Heart right ventricle (tissue), 16 donors: ENCODE results near the gene MOGAT1. TPM values are rescaled to one million over a fixed set of nuclear protein-coding genes. Genes with fewer than 3 reads are reported as not detected.
A peak's percentile ranks its signal among the peaks of the same experiment; 100 is the strongest.

Experiments
- ATAC-seq, 8 donors: fragments of 200-7000 bp; cut with Tn5 transposase; one replicate each; pipeline ENCODE4 v1.9.1; 2020; ENCODE audit warnings: mild to moderate bottlenecking in 8 of 8, moderate library complexity in 8 of 8, moderate number of reproducible peaks in 1 of 8
- DNase-seq, 2 donors: peaks; one replicate each; pipeline ENCODE4 v3.0.0-alpha.2; 2020
- H3K27ac ChIP-seq, 10 donors: fragments of 200-600 bp; sonication (generic) in 2 of 10; one replicate each; pipeline versions ENCODE4 v1.5.0 to v1.8.0; 2020 to 2022; ENCODE audit warnings: mild to moderate bottlenecking in 3 of 10
- H3K27me3 ChIP-seq, 7 donors: fragments of 200-600 bp; one replicate each; pipeline ENCODE4 v1.8.0; 2021 to 2022; ENCODE audit warnings: mild to moderate bottlenecking in 2 of 7
- H3K36me3 ChIP-seq, 9 donors: fragments of 200-600 bp; sonication (generic) in 1 of 9; one replicate each; pipeline versions ENCODE4 v1.5.0 to v1.8.0; 2020 to 2022; ENCODE audit warnings: mild to moderate bottlenecking in 2 of 9
- H3K4me1 ChIP-seq, 9 donors: fragments of 200-600 bp; sonication (generic) in 1 of 9; one replicate each; pipeline versions ENCODE4 v1.5.0 to v1.8.0; 2020 to 2022; ENCODE audit warnings: mild to moderate bottlenecking in 4 of 9
- H3K4me3 ChIP-seq, 10 donors: fragments of 200-600 bp; sonication (generic) in 2 of 10; one replicate each; pipeline versions ENCODE4 v1.5.0 to v1.8.0; 2020 to 2022; ENCODE audit warnings: mild to moderate bottlenecking in 7 of 10, moderate library complexity in 2 of 10
- H3K9me3 ChIP-seq, 11 donors: fragments of 200-600 bp in 10 of 11; sonication (generic) in 2 of 11; one replicate each; pipeline versions ENCODE4 v1.5.0 to v1.8.0; 2013 to 2022; ENCODE audit warnings: mild to moderate bottlenecking in 2 of 11, control low read depth in 1 of 11, moderate library complexity in 1 of 11
- WGBS, 2 donors: extraction: QIAGEN DNeasy Blood & Tissue Kit; methylation state at CpG; one replicate each; pipeline ENCODE4 v1.1.7; 2013; ENCODE audit warnings: inconsistent platforms in 1 of 2; 5-methylcytosine and 5-hydroxymethylcytosine counted together
- intact Hi-C, 10 donors: fragments of 100-400 bp; cut with DNase I; formaldehyde crosslinking; loops; one replicate each; pipeline versions ENCODE4 v1.11.1 to v1.14.2; 2022
- long read RNA-seq, 3 donors: library from polyadenylated mRNA; unstranded; transcript quantifications; one replicate each; pipeline ENCODE4 v2.0.0, GENCODE V29; 2020 to 2021
- polyA plus RNA-seq, 2 donors: library from polyadenylated mRNA; stranded (reverse); fragments of 200-250 nt; gene quantifications; one replicate each; pipeline ENCODE4 v1.2.3, GENCODE V29; 2013
- total RNA-seq, 10 donors: library from RNA; stranded (reverse); fragmentation: NEBNext Ultra II Directional in 3 of 10; extraction: Animal tissue kit (Norgen Biotek cat#: 25700) in 3 of 10; gene quantifications; one replicate each; pipeline versions ENCODE4 v1.2.1 to v1.2.4, GENCODE V29; 2021 to 2023
- TF ChIP-seq, protein P1 (sequence below), 9 donors: fragments of 200-600 bp; sonication (generic) in 2 of 9; IDR thresholded peaks; one replicate each; pipeline versions ENCODE4 v1.5.0 to v1.8.0; 2021 to 2022; ENCODE audit warnings: antibody characterized with exemption in 9 of 9, mild to moderate bottlenecking in 5 of 9, moderate library complexity in 1 of 9
- donor health status: Arrhythmogenic right ventricular cardiomyopathy.
- donor health status: ischemic (EF 13 %, LVEDD 7.1; RV severe dilation, severe dysfunction).
- donor health status: healthy with polysubstance abuse.
- donor health status: DM: no; HTN: yes; CAD: no.
- donor health status: DM: no; HTN: no; CAD: no.
- donor health status: ischemic (EF 25% LVEDD 6.9; RV normal size, moderate dysfunction).
- donor health status: ischemic (EF 25% LVEDD 5.7; RV mildly dilated, moderate dysfunction).
- donor health status: healthy.
- donor health status: DM: yes; HTN: yes; CAD: no.
- donor health status: Ischemic cardiomyopathy.
- donor health status: ischemic (EF 35%, LVEDD 5.7; RV mildly dilated, moderate dysfunction).
- donor health status: nonischemic (EF 11% LVEDD 7.7; RV severe dilation, severe dysfunction).
- donor health status: DM: yes; HTN: yes; CAD: no.
- donor health status: PGD.
- donor health status: ischemic (EF 29% LVEDD 5.4; RV normal size, mild dysfunction).
- donor health status: nonischemic (EF 23%, LVEDD 6.1; RV moderate dilation, normal function).

Gene MOGAT1, protein sequence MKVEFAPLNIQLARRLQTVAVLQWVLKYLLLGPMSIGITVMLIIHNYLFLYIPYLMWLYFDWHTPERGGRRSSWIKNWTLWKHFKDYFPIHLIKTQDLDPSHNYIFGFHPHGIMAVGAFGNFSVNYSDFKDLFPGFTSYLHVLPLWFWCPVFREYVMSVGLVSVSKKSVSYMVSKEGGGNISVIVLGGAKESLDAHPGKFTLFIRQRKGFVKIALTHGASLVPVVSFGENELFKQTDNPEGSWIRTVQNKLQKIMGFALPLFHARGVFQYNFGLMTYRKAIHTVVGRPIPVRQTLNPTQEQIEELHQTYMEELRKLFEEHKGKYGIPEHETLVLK
- total RNA-seq (under 1 TPM in 7 of 10 donors, not detected in 3; 0.46 to 0.93 (median 0.61) TPM), polyA plus RNA-seq (under 1 TPM; 0.07 to 0.51 TPM)
- long read RNA-seq, donor 1, partial matches to known transcripts, result 0 of 2 reads
- long read RNA-seq, donor 1, other reads (novel, unspliced or antisense), result 2 of 2 reads
- long read RNA-seq, donor 2, partial matches to known transcripts, result 1 of 4 reads
- long read RNA-seq, donor 2, other reads (novel, unspliced or antisense), result 3 of 4 reads
- long read RNA-seq, donor 3, result 0 reads

DNA sequence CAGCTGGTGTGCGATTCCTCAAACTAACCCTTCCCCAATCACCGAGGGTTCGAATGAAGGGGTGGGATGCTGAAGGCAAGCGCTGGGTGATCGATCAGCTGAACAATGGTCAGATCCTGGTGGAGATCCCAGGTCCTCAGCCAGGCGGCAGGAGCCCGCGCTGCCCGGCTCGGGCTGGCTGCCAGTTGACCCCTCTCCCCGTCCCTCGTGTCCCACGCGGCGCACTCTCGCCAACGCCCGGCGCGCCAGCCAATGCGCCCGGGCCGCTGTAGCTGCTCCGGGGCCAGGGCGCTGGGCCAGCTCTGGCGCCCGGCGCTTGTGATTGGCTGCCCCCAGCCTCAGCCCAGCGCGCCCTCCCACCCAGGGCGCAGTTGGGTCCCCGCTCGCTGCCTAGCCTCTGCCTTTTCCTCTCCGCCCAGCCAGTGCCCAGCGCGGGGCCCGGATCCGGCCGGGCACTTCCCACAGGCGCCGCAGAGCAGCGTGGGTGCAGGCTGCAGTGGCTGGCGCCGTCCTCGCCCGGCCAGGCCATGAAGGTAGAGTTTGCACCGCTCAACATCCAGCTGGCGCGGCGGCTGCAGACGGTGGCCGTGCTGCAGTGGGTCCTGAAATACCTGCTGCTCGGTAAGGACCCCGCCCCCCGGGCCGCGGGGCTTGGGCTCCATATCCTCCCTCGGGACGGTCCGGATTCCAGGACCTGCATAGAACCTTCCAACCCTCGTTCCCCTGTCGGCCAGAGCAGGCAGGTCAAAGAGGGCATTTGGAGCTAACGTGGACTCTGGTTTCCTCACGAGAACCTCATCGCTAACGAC is at the start of gene MOGAT1:
Gene MOGAT1 (plus strand): TSS at position 400 of the 809 bp plus-strand sequence. CDS start 128 bp downstream, at position 528.
- Histone ChIP-seq H3K27me3 (peaks cover 0 to 48% (median 10%) of the 10 kb centered on the region in 7 donors), H3K4me3 (peak within 1 kb of the TSS in 9 of 10 donors; percentile 36 to 67 (median 56)), H3K27ac (peak within 1 kb of the TSS in 8 of 10 donors; percentile 12 to 55 (median 37)), H3K36me3 (no peaks in the 10 kb centered on the region), H3K9me3 (no peaks in the 10 kb centered on the region), H3K4me1 (peaks cover 0 to 25% (median 8%) of the 10 kb centered on the region in 9 donors)
- peak; percentile 8 to 58 for DNase-seq
- WGBS, 2 donors, result 3% methylated on average over 66 of the region's 66 CpGs
- intact Hi-C loops, result no loop called here
- peak; percentile 80 to 95 (median 84) for ATAC-seq
- TF ChIP-seq, protein P1, sequence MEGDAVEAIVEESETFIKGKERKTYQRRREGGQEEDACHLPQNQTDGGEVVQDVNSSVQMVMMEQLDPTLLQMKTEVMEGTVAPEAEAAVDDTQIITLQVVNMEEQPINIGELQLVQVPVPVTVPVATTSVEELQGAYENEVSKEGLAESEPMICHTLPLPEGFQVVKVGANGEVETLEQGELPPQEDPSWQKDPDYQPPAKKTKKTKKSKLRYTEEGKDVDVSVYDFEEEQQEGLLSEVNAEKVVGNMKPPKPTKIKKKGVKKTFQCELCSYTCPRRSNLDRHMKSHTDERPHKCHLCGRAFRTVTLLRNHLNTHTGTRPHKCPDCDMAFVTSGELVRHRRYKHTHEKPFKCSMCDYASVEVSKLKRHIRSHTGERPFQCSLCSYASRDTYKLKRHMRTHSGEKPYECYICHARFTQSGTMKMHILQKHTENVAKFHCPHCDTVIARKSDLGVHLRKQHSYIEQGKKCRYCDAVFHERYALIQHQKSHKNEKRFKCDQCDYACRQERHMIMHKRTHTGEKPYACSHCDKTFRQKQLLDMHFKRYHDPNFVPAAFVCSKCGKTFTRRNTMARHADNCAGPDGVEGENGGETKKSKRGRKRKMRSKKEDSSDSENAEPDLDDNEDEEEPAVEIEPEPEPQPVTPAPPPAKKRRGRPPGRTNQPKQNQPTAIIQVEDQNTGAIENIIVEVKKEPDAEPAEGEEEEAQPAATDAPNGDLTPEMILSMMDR (IDR thresholded peaks at IDR 0.05), result no peak

DNA sequence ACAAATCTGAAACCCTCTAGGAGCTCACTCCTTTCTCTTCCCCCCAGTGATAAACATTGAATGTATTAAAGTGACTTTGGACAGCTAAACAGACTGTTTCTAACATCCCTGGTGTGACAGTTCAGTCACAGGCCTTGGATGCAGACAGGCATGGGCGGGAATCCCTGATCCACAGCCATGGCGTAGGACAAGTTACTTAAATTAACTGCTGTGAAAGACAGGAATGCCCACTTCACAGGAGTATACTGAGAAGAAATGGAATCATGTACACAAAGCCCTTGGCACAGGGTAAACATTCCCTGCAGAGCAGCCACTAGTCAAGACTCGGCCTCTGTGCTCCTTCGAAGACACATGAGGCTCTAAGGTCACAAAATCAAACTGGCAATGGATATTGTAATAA is 49.6 kb upstream of the MOGAT1 start:
- ATAC-seq, result peak in 5 of 8 donors; percentile 47 to 81 (median 69)
- WGBS, 2 donors, result 60 to 70% methylated on average over 4 of the region's 4 CpGs
- peaks cover 0 to 98% (median 37%) of the 10 kb centered on the region in 9 donors for H3K36me3 ChIP-seq
- TF ChIP-seq, protein P1 (IDR thresholded peaks at IDR 0.05), result no peak
- no peaks in the 10 kb centered on the region for H3K27me3 ChIP-seq
- no peak overlapping the region for H3K4me3 ChIP-seq
- H3K27ac ChIP-seq, result peak overlapping the region in 1 of 10 donors; percentile 72
- intact Hi-C loops, result no loop called here
- DNase-seq, result no peak
- H3K9me3 ChIP-seq, result no peaks in the 10 kb centered on the region
- peaks cover 0 to 15% (median 6%) of the 10 kb centered on the region in 9 donors for H3K4me1 ChIP-seq

DNA sequence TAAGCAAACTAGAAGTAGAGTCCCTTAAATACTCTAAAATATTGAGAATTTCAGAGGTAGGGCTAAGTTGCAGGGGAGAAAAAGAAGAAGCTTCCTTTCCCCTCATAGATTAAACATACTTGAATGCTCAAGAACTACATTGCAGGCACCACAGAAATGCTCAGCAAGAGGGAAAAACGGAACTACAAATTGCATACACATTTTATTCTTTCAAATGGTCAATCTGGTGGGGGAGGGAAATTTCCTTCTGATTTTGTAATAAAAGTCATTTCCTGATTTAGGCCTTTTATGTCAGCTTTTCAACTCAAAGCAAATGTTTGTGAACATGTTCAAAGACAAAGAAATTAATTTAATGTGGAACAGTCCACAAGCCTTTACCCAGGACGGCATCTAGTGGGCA is 48.5 kb upstream of the MOGAT1 start:
- DNase-seq (no peak), ATAC-seq (no peak)
- Histone ChIP-seq H3K27ac (peak overlapping the region in 1 of 10 donors; percentile 72), H3K27me3 (no peaks in the 10 kb centered on the region), H3K36me3 (peaks cover 0 to 99% (median 39%) of the 10 kb centered on the region in 9 donors), H3K4me1 (peaks cover 0 to 15% (median 6%) of the 10 kb centered on the region in 9 donors), H3K9me3 (no peaks in the 10 kb centered on the region), H3K4me3 (no peak overlapping the region)
- TF ChIP-seq, protein P1 (IDR thresholded peaks at IDR 0.05), result no peak
- WGBS, 2 donors, result 90 to 97% methylated on average over 2 of the region's 2 CpGs
- intact Hi-C loops, result no loop called here

- H3K36me3 ChIP-seq, result peaks cover 0 to 99% (median 42%) of the 10 kb centered on the region in 9 donors
- H3K27ac ChIP-seq, result peak overlapping the region in 1 of 10 donors; percentile 72
- TF ChIP-seq, protein P1 (IDR thresholded peaks at IDR 0.05), result no peak
- DNase-seq (no peak), ATAC-seq (no peak)
- intact Hi-C loops, result no loop called here
- no peak overlapping the region for H3K4me3 ChIP-seq
- no peaks in the 10 kb centered on the region for H3K9me3 ChIP-seq
- peaks cover 0 to 15% (median 6%) of the 10 kb centered on the region in 9 donors for H3K4me1 ChIP-seq
- 77 to 85% methylated on average over 6 of the region's 6 CpGs for WGBS, 2 donors
- no peaks in the 10 kb centered on the region for H3K27me3 ChIP-seq
These were observed 47.6 kb upstream of the MOGAT1 start for GRCh38 chr2:222623756-222624309.
